Activated gamma-delta T cell treated with anti-CD3 and anti-CD28 coated beads, Interleukin-2, amount 50 U/mL, for 16 hours (primary cell): ENCODE measurements around the gene PPP6R1.
"Not testable (repeated sequence)": the region's sequence is repeated elsewhere in the genome, so short reads cannot be mapped to it uniquely, and the experiment has no call there.

Source experiments
- DNase-seq: peaks from one replicate; pipeline ENCODE4 v3.0.0-alpha.2; 2020; ENCODE audit warnings: low read depth

Gene PPP6R1

GRCh38 chr19:55241935-55242464 lies 16.8 kb downstream of the PPP6R1 start:
- no peak for DNase-seq

GRCh38 chr19:55241143-55241934 lies 17.5 kb downstream of the PPP6R1 start:
- no peak for DNase-seq

- no peak for DNase-seq
Measured at GRCh38 chr19:55240713-55241020, 18.1 kb downstream of the PPP6R1 start.

GRCh38 chr19:55239004-55239403 lies 19.8 kb downstream of the PPP6R1 start:
- no peak for DNase-seq

GRCh38 chr19:55238030-55238429 lies 20.8 kb downstream of the PPP6R1 start:
- DNase-seq, result no peak

- DNase-seq, result no peak
Measured at GRCh38 chr19:55232986-55233385, 25.8 kb downstream of the PPP6R1 start.

- no peak for DNase-seq
Measured at GRCh38 chr19:55232286-55232602, 26.6 kb downstream of the PPP6R1 start.

GRCh38 chr19:55231391-55232285 lies 27.2 kb downstream of the PPP6R1 start:
- no peak for DNase-seq

- DNase-seq, result no peak
Measured at GRCh38 chr19:55230780-55231179, 28.0 kb downstream of the PPP6R1 start.

GRCh38 chr19:55230329-55230728 lies 28.5 kb downstream of the PPP6R1 start:
- DNase-seq, result no peak

- DNase-seq, result no peak
Measured at GRCh38 chr19:55229789-55230182, 29.0 kb downstream of the PPP6R1 start.

- no peak for DNase-seq
Measured at GRCh38 chr19:55229145-55229788, 29.6 kb downstream of the PPP6R1 start.

GRCh38 chr19:55228403-55229031 lies 30.3 kb downstream of the PPP6R1 start, which contains the start of gene TMEM86B:
TMEM86B (minus strand) TSS chr19:55228763; CDS start chr19:55228741, 22 bp downstream.
- DNase-seq, result no peak

GRCh38 chr19:55228015-55228391 lies 30.8 kb downstream of the PPP6R1 start:
- DNase-seq, result no peak

GRCh38 chr19:55227241-55228014 lies 31.4 kb downstream of the PPP6R1 start:
- no peak for DNase-seq

GRCh38 chr19:55226788-55227187 lies 32.0 kb downstream of the PPP6R1 start:
- DNase-seq, result no peak

GRCh38 chr19:55226273-55226672 lies 32.5 kb downstream of the PPP6R1 start:
- no peak for DNase-seq

- DNase-seq, result no peak
Measured at GRCh38 chr19:55225415-55225958, 33.3 kb downstream of the PPP6R1 start.

GRCh38 chr19:55224679-55225414 lies 34.0 kb downstream of the PPP6R1 start:
- DNase-seq, result not testable (repeated sequence)

- DNase-seq, result no peak
Measured at GRCh38 chr19:55224038-55224665, 34.7 kb downstream of the PPP6R1 start.
